SU-DHL-6 (cell line): ENCODE data around the gene TMEM271.

Source experiments
- H2AFZ ChIP-seq: fragments of 200-600 bp; sonication (generic); 2 replicates; pipeline ENCODE4 v1.6.1; 2014; ENCODE audit warnings: low read depth, mild to moderate bottlenecking, moderate library complexity, mixed read lengths, antibody characterized with exemption, low read length; ENCODE audit not compliant: severe bottlenecking
- H3F3A ChIP-seq: fragments of 200-600 bp; shearing (Covaris generic); 2 replicates; pipeline ENCODE4 v1.6.0; 2016; ENCODE audit warnings: antibody characterized with exemption, mild to moderate bottlenecking; ENCODE audit not compliant: insufficient read depth
- H3K27ac ChIP-seq: fragments of 200-600 bp; sonication (generic); 2 replicates; pipeline ENCODE4 v1.5.1; 2016; ENCODE audit warnings: low read depth, mild to moderate bottlenecking, low read length, moderate library complexity, mixed read lengths
- H3K27me3 ChIP-seq: fragments of 200-600 bp; sonication (generic), shearing (Covaris generic); 2 replicates; pipeline ENCODE4 v1.6.0; 2014; ENCODE audit warnings: mild to moderate bottlenecking, low read length
- H3K36me3 ChIP-seq: fragments of 200-600 bp; sonication (generic); 2 replicates; pipeline ENCODE4 v1.6.1; 2014; ENCODE audit warnings: mild to moderate bottlenecking, low read length, mixed read lengths
- H3K4me2 ChIP-seq: fragments of 300-600, 200-600 bp; shearing (Covaris generic), sonication (generic); 2 replicates; pipeline ENCODE4 v1.6.0; 2014; ENCODE audit warnings: low read length, low read depth, mild to moderate bottlenecking; ENCODE audit not compliant: poor library complexity, severe bottlenecking
- H3K4me3 ChIP-seq: fragments of 200-600 bp; sonication (generic); 2 replicates; pipeline ENCODE4 v1.5.1; 2014; ENCODE audit warnings: antibody characterized with exemption, low read length, mild to moderate bottlenecking, mixed read lengths; ENCODE audit not compliant: insufficient read depth, poor library complexity, severe bottlenecking
- H3K79me2 ChIP-seq: fragments of 200-600 bp; sonication (generic); 2 replicates; pipeline ENCODE4 v1.6.1; 2014; ENCODE audit warnings: mild to moderate bottlenecking, low read length, moderate library complexity; ENCODE audit not compliant: insufficient read depth
- H3K9ac ChIP-seq: fragments of 200-600 bp; sonication (generic); 2 replicates; pipeline ENCODE4 v1.7.0; 2014; ENCODE audit warnings: mild to moderate bottlenecking, low read length
- H3K9me2 ChIP-seq: fragments of 200-600 bp; sonication (generic); replicated peaks from 2 replicates; pipeline ENCODE4 v1.6.1; 2014; ENCODE audit warnings: low read length; ENCODE audit not compliant: insufficient read depth
- H3K9me3 ChIP-seq: fragments of 200-600 bp; sonication (generic); 2 replicates; pipeline ENCODE4 v1.6.1; 2014; ENCODE audit warnings: low read length, mixed read lengths; ENCODE audit not compliant: insufficient read depth
- H4K20me1 ChIP-seq: fragments of 200-600 bp; sonication (generic); 2 replicates; pipeline ENCODE4 v1.6.1; 2014; ENCODE audit warnings: low read depth, mild to moderate bottlenecking, antibody characterized with exemption, low read length, moderate library complexity, mixed read lengths
- EZH2phosphoT487 ChIP-seq: fragments of 200-600 bp; sonication (generic), shearing (Covaris generic); conservative IDR thresholded peaks from 2 replicates; pipeline ENCODE4 v1.6.1; 2018; ENCODE audit warnings: mild to moderate bottlenecking, antibody characterized with exemption, low read length, moderate library complexity, mixed read lengths
- TF ChIP-seq, protein P1 (sequence below): fragments of 200-600 bp; sonication (generic); IDR thresholded peaks from one replicate; pipeline ENCODE4 v1.5.1; 2017; ENCODE audit warnings: antibody characterized with exemption, mild to moderate bottlenecking, low read length, moderate library complexity; ENCODE audit not compliant: insufficient read depth, poor library complexity, severe bottlenecking

TMEM271 gene, protein sequence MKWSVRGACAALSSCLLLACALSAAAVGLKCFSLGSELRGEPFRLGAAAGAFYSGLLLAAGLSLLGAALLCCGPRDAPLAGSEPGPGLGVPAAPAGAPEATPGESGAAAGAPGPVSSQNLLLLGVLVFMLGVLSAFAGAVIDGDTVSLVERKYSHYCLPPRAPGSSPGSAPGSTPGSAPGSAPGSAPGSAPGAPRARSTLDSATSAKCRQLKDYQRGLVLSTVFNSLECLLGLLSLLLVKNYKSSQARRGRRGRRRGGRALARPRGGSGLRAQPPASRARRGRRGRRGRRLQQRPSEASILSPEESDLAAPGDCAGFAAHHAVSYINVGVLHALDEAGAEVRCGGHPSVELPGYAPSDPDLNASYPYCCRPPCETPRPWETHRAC

DNA sequence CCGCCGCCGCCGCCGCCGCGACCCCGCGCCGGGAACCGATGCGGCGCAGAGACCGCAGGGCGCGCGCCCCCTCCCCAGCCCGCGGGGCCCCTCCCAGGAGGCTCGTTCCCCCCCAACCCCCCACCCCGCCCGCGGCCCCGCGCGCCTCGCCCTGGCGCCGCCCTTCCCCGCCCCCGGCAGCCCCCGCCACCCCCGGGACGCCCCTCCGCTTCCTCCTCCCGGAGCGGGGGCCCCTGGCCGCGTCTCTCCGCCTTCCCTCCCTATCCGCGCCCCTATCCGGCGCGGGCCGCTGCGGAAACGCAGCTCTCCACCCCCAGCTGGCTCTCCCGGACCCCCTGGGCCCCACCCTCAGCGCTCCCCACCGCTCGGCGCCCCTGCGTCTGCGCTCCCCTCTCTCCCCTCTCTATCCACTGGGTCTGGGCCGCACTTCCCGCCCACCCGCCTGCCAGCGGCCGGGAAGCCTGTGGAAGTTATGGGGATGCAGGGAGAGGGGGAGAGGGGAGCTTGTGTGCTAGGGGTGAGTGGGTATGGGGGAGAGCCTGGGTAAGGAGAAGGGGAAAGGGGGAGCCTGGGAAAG is at the start of gene TMEM271:
TMEM271 (minus strand) TSS at position 51 of the 577 bp plus-strand sequence. CDS start 233 bp downstream, outside the sequence.
- H2AFZ ChIP-seq, result no peak within 1 kb of the TSS
- no peaks in the 10 kb centered on the region for H3K79me2 ChIP-seq
- TF ChIP-seq EZH2phosphoT487, result no peak
- TF ChIP-seq, protein P1, sequence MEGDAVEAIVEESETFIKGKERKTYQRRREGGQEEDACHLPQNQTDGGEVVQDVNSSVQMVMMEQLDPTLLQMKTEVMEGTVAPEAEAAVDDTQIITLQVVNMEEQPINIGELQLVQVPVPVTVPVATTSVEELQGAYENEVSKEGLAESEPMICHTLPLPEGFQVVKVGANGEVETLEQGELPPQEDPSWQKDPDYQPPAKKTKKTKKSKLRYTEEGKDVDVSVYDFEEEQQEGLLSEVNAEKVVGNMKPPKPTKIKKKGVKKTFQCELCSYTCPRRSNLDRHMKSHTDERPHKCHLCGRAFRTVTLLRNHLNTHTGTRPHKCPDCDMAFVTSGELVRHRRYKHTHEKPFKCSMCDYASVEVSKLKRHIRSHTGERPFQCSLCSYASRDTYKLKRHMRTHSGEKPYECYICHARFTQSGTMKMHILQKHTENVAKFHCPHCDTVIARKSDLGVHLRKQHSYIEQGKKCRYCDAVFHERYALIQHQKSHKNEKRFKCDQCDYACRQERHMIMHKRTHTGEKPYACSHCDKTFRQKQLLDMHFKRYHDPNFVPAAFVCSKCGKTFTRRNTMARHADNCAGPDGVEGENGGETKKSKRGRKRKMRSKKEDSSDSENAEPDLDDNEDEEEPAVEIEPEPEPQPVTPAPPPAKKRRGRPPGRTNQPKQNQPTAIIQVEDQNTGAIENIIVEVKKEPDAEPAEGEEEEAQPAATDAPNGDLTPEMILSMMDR, result no peak
- H3K4me3 ChIP-seq, result no peak within 1 kb of the TSS
- no peaks in the 10 kb centered on the region for H3F3A ChIP-seq
- H3K36me3 ChIP-seq, result no peaks in the 10 kb centered on the region
- H3K9ac ChIP-seq, result no peak within 1 kb of the TSS
- no peaks in the 10 kb centered on the region for H3K9me3 ChIP-seq
- H3K27ac ChIP-seq, result no peak within 1 kb of the TSS
- H3K9me2 ChIP-seq, result no peaks in the 10 kb centered on the region
- no peaks in the 10 kb centered on the region for H4K20me1 ChIP-seq
- no peaks in the 10 kb centered on the region for H3K27me3 ChIP-seq
- H3K4me2 ChIP-seq, result no peak within 1 kb of the TSS

DNA sequence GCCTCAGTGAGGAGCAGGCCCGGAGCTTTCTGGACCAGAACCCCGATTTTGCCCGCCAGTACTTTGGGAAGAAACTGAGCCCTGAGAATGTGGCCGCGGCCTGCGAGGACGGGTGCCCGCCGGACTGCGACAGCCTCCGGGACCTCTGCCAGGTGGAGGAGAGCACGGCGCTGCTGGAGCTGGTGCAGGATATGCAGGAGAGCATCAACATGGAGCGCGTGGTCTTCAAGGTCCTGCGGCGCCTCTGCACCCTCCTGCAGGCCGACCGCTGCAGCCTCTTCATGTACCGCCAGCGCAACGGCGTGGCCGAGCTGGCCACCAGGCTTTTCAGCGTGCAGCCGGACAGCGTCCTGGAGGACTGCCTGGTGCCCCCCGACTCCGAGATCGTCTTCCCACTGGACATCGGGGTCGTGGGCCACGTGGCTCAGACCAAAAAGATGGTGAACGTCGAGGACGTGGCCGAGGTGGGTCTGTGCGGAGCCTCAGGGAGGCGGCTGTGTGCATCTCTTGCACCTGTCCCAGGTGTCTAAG is 49.6 kb upstream of the TMEM271 start:
- Histone ChIP-seq H3K27me3 (no peaks in the 10 kb centered on the region), H3K36me3 (no peaks in the 10 kb centered on the region), H3K4me3 (no peak overlapping the region), H3K79me2 (no peaks in the 10 kb centered on the region), H2AFZ (no peak overlapping the region), H3F3A (no peaks in the 10 kb centered on the region), H3K27ac (no peak overlapping the region), H3K9ac (no peak overlapping the region), H3K4me2 (no peak overlapping the region), H3K9me2 (no peaks in the 10 kb centered on the region), H4K20me1 (no peaks in the 10 kb centered on the region), H3K9me3 (peaks cover 5% of the 10 kb centered on the region; the same call in 1 of the 2 replicates)
- TF ChIP-seq, protein P1, result no peak
- no peak for TF ChIP-seq EZH2phosphoT487

DNA sequence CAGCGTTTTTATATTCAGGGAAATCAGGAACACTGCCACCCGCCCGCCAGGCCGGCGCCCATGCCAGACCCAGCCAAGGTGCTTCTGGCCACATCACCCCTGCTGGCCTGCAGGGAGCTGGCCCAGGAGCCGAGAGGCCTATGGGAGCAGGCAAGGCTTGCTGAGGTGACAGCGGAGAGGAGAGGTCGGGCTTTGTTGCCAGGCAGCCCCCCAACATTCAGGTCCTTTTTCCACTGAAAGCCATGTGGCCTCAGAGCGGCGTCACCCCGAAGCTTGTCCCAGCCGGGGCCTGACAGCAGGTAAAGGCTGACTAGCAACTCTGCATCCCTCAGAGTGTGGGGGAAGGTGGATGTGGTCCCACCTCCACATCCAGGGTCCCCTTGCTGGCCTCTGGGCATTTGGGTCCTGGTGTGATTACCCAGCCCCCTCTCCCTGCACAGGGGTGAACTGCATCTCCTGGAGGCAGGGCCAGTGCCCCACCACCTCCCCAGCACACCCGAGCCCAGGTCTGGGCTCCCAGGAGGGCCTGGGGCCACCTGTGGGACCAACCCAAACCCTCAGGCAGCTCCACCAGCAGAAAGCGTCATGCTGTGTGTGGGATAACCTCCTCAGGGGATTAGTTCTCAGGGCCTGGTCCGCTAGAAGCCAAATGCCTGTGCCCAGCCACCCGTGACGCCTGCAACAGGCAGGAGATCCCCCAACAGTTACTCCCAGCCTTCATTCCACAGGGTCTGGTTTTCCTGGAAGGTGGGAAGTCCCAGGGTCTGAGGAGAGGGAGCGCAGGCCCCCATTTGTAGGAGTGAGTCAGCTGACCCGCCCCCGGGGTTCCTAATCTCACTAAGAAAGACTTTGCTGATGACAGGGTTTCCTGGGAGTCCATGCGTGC is 48.9 kb upstream of the TMEM271 start, which contains the start of gene PDE6B:
PDE6B (plus strand) TSS at position 869 of the 886 bp plus-strand sequence. CDS start 54 bp downstream, outside the sequence.
- Histone ChIP-seq H3K9me3 (peaks cover 5% of the 10 kb centered on the region; the same call in 1 of the 2 replicates), H3K27ac (no peak within 1 kb of the TSS), H3K9ac (no peak within 1 kb of the TSS), H3K4me2 (no peak within 1 kb of the TSS), H4K20me1 (no peaks in the 10 kb centered on the region), H3K27me3 (no peaks in the 10 kb centered on the region), H3K79me2 (no peaks in the 10 kb centered on the region), H3K36me3 (no peaks in the 10 kb centered on the region), H2AFZ (no peak within 1 kb of the TSS), H3F3A (no peaks in the 10 kb centered on the region), H3K4me3 (no peak within 1 kb of the TSS), H3K9me2 (no peaks in the 10 kb centered on the region)
- TF ChIP-seq EZH2phosphoT487, result no peak
- TF ChIP-seq, protein P1, result no peak
